BLaER1 treated with 17β-estradiol and CSF1 and Interleukin-3, amounts not matched to agents 10 nM and 100 nM (cell line): Measurements from ENCODE around the gene NES.
"Not testable (repeated sequence)": the region's sequence is repeated elsewhere in the genome, so short reads cannot be mapped to it uniquely, and the experiment has no call there.

ENCODE experiments used
- H3K27ac ChIP-seq, 11 experiments: shearing (Covaris generic); formaldehyde crosslinking; 2 replicates each; pipeline ENCODE4 v1.8.1; 2022
- H3K27me3 ChIP-seq, 11 experiments: shearing (Covaris generic); formaldehyde crosslinking; 2 replicates each; pipeline ENCODE4 v1.8.1; 2022
- H3K36me3 ChIP-seq, 11 experiments: shearing (Covaris generic); formaldehyde crosslinking; 2 replicates each; pipeline ENCODE4 v1.8.1; 2022
- H3K4me1 ChIP-seq, 10 experiments: shearing (Covaris generic); formaldehyde crosslinking; 2 replicates each; pipeline ENCODE4 v1.8.1; 2022
- H3K4me2 ChIP-seq, 11 experiments: shearing (Covaris generic); formaldehyde crosslinking; 2 replicates each; pipeline ENCODE4 v1.8.1; 2022
- H3K4me3 ChIP-seq, 10 experiments: shearing (Covaris generic); formaldehyde crosslinking; 2 replicates each; pipeline ENCODE4 v1.8.1; 2022
- H3K9ac ChIP-seq, 11 experiments: shearing (Covaris generic); formaldehyde crosslinking; 2 replicates each; pipeline ENCODE4 v1.8.1; 2022
- H3K9me3 ChIP-seq, 11 experiments: shearing (Covaris generic); formaldehyde crosslinking; replicated peaks in 1 of 11; 2 replicates each; pipeline ENCODE4 v1.8.1; 2022
- H4K20me1 ChIP-seq, 11 experiments: shearing (Covaris generic); formaldehyde crosslinking; 2 replicates each; pipeline ENCODE4 v1.8.1; 2022
- Cebpa-rat ChIP-seq, 11 experiments: shearing (Covaris generic); IDR thresholded peaks; 2 replicates each; pipeline ENCODE4 v1.8.1; 2022

NES gene

GRCh38 chr1:156638189-156638985 is 38.8 kb downstream of the NES start:
- H3K9ac ChIP-seq = no peak overlapping the region
- no peak overlapping the region for H3K4me2 ChIP-seq
- peaks cover 54 to 65% (median 57%) of the 10 kb centered on the region in 11 experiments for H3K27me3 ChIP-seq

DNA sequence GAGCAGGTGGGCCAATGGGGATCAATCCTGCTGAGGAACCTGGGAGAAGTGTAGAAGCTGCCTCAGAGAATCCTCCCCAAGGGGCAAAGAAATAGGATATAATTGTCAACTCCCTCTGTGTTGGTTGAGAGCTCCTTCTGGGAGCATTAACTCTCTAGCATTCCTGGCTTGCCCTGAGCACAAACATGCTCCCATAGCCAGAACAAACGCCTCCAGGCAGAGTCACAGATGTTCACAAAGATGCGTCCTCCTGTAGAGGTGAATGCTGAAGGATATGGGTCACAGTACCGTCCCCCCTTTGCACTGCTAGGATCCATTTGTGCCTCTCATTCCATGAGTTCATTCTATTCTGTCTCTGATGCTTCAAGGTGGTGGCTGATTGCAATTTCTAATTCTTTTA is 44.9 kb downstream of the NES start:
- Histone ChIP-seq H3K4me1 (peaks cover 4 to 22% (median 12%) of the 10 kb centered on the region in 10 experiments; a peak in 11 of 20 replicates), H3K4me2 (no peak overlapping the region), H3K27me3 (peaks cover 0 to 21% (median 4%) of the 10 kb centered on the region in 11 experiments; a peak in 7 of 22 replicates), H3K27ac (no peak overlapping the region), H3K36me3 (no peaks in the 10 kb centered on the region), H3K9ac (no peak overlapping the region), H3K4me3 (no peak overlapping the region), H4K20me1 (no peaks in the 10 kb centered on the region; a peak in 2 of 22 replicates), H3K9me3 (no peaks in the 10 kb centered on the region)
- no peak for TF ChIP-seq Cebpa-rat (IDR thresholded peaks at IDR 0.05)

More at GRCh38 chr1:156638189-156638985, 38.8 kb downstream of the NES start:
- Histone ChIP-seq H3K4me3 (no peak overlapping the region), H3K36me3 (no peaks in the 10 kb centered on the region), H3K27ac (no peak overlapping the region), H3K4me1 (peaks cover 6 to 25% (median 21%) of the 10 kb centered on the region in 10 experiments), H4K20me1 (peaks cover 0 to 48% (median 12%) of the 10 kb centered on the region in 11 experiments; a peak in 11 of 22 replicates), H3K9me3 (no peaks in the 10 kb centered on the region)
- TF ChIP-seq Cebpa-rat (IDR thresholded peaks at IDR 0.05) = no peak

DNA sequence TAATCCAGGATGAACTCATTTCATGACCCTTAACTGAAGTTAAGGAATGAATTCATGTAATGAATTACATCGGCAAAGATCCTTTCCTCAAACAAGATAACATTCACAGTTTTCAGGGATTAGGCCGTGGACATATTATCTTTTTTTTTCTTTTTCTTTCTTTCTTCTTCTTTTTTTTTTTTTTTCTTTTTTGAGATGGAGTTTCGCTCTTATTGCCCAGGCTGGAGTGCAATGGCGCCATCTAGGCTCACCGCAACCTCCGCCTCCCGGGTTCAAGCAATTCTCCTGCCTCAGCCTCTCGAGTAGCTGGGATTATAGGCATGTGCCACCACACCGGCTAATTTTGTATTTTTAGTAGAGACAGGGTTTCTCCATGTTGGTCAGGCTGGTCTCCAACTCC is 46.1 kb downstream of the NES start:
- H4K20me1 ChIP-seq, H3K4me3 ChIP-seq, H3K9me3 ChIP-seq, H3K27ac ChIP-seq, H3K36me3 ChIP-seq, H3K9ac ChIP-seq: not testable (repeated sequence)
- Histone ChIP-seq H3K4me1 (peaks cover 4 to 25% (median 14%) of the 10 kb centered on the region in 10 experiments; a peak in 13 of 20 replicates), H3K4me2 (peak overlapping the region in 2 of 11 experiments; percentile 6 to 16; a peak in 1 of 22 replicates), H3K27me3 (peaks cover 5 to 30% (median 13%) of the 10 kb centered on the region in 11 experiments)

DNA sequence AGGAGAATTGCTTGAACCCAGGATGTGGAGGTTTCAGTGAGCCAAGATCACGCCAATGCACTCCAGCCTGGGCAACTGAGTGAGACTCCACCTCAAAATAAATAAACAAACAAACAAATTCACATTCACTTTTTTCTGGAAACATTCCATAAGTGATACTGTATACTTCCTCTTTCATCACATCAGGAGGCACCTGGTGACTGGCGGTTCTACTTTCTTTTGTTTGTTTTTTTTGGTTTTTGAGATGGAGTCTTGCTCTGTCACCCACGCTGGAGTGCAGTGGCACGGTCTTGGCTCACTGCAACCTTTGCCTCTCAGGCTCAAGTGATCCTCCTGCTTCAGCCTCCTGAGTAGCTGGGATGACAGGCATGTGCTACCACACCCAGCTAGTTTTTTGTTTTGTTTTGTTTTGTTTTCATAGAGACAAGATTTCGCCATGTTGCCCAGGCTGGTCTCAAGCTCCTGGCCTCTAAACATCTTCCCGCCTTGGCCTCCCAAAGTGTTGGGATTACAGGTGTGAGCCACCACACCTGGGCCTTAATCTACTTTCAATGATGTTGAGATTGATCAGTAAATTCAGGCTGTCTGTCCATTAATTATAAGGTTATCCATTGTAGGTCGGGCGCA is 47.3 kb downstream of the NES start:
- no peak overlapping the region for H3K9ac ChIP-seq
- TF ChIP-seq Cebpa-rat (IDR thresholded peaks at IDR 0.05) = no peak
- H3K36me3 ChIP-seq = no peaks in the 10 kb centered on the region
- no peak overlapping the region for H3K27ac ChIP-seq
- peak overlapping the region in 7 of 11 experiments; percentile 12 to 48 (median 16); a peak in 9 of 22 replicates for H3K4me2 ChIP-seq
- H3K4me3 ChIP-seq = no peak overlapping the region
- peaks cover 18 to 39% (median 25%) of the 10 kb centered on the region in 11 experiments for H3K27me3 ChIP-seq
- H3K9me3 ChIP-seq = no peaks in the 10 kb centered on the region
- H3K4me1 ChIP-seq = peaks cover 11 to 32% (median 22%) of the 10 kb centered on the region in 10 experiments
- peaks cover 0 to 12% (median 8%) of the 10 kb centered on the region in 11 experiments; a peak in 12 of 22 replicates for H4K20me1 ChIP-seq

DNA sequence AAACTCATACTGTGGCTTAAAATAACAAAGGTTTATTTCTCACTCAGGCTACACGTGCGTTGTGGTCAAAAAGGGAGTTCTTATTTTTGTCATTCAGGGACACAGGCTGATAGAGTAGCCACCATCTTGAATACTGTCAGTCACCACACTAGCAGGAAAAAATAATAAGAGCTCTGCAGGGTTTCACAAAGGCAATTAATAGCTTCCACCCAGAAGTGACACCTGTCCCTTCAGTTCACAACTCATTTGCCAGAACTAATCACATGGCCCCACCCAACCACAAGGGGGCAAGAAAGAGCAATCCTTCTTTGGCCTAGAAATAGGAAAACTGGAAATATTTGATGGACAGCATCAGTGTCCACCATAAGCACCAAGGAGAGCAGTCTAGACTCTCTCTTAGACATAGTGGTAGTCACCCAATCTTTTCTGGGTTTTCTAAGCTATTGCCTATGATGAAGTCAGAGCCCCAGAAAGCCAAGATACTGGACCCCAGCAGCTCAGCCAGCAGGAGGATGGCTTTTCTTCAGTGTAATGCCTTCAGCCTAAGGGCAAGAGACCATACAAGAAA is 49.8 kb downstream of the NES start:
- Histone ChIP-seq H3K9me3 (no peaks in the 10 kb centered on the region), H3K4me1 (peaks cover 13 to 34% (median 25%) of the 10 kb centered on the region in 10 experiments), H3K4me3 (no peak overlapping the region), H3K36me3 (no peaks in the 10 kb centered on the region), H3K27me3 (peaks cover 43 to 60% (median 49%) of the 10 kb centered on the region in 11 experiments), H3K9ac (no peak overlapping the region), H3K27ac (no peak overlapping the region), H4K20me1 (peaks cover 0 to 31% (median 17%) of the 10 kb centered on the region in 11 experiments; a peak in 14 of 22 replicates), H3K4me2 (peak overlapping the region in 6 of 11 experiments; percentile 13 to 64 (median 46); a peak in 10 of 22 replicates)
- TF ChIP-seq Cebpa-rat (IDR thresholded peaks at IDR 0.05) = no peak

GRCh38 chr1:156626079-156626438 is 51.1 kb downstream of the NES start:
- Histone ChIP-seq H3K9ac (no peak overlapping the region), H3K27me3 (peaks cover 56 to 69% (median 63%) of the 10 kb centered on the region in 11 experiments), H3K4me2 (peak overlapping the region in 1 of 11 experiments; percentile 84; a peak in 2 of 22 replicates), H3K27ac (no peak overlapping the region), H3K4me3 (no peak overlapping the region), H3K9me3 (no peaks in the 10 kb centered on the region), H3K4me1 (peaks cover 13 to 34% (median 25%) of the 10 kb centered on the region in 10 experiments), H4K20me1 (peaks cover 0 to 32% (median 19%) of the 10 kb centered on the region in 11 experiments; a peak in 14 of 22 replicates), H3K36me3 (no peaks in the 10 kb centered on the region)
- TF ChIP-seq Cebpa-rat (IDR thresholded peaks at IDR 0.05) = no peak

GRCh38 chr1:156625436-156626078 is 51.6 kb downstream of the NES start:
- Histone ChIP-seq H3K27ac (no peak overlapping the region), H3K27me3 (peaks cover 61 to 69% (median 68%) of the 10 kb centered on the region in 11 experiments), H3K4me1 (peaks cover 8 to 34% (median 22%) of the 10 kb centered on the region in 10 experiments), H3K4me3 (peak overlapping the region in 9 of 10 experiments; percentile 21 to 53 (median 41); a peak in 14 of 20 replicates), H3K36me3 (no peaks in the 10 kb centered on the region), H3K9me3 (no peaks in the 10 kb centered on the region), H3K9ac (peak overlapping the region in 1 of 11 experiments; percentile 13; a peak in 1 of 22 replicates), H3K4me2 (peak overlapping the region; percentile 48 to 85 (median 65)), H4K20me1 (peaks cover 0 to 32% (median 19%) of the 10 kb centered on the region in 11 experiments; a peak in 14 of 22 replicates)
- no peak for TF ChIP-seq Cebpa-rat (IDR thresholded peaks at IDR 0.05)

- TF ChIP-seq Cebpa-rat (IDR thresholded peaks at IDR 0.05) = no peak
- H3K9me3 ChIP-seq = no peaks in the 10 kb centered on the region
- peak overlapping the region; percentile 30 to 60 (median 46); a peak in 15 of 20 replicates for H3K4me3 ChIP-seq
- no peaks in the 10 kb centered on the region for H3K36me3 ChIP-seq
- H3K4me2 ChIP-seq = peak overlapping the region; percentile 51 to 85 (median 72)
- peaks cover 68 to 75% (median 72%) of the 10 kb centered on the region in 11 experiments for H3K27me3 ChIP-seq
- H3K9ac ChIP-seq = peak overlapping the region in 1 of 11 experiments; percentile 13; a peak in 1 of 22 replicates
- peaks cover 0 to 33% (median 19%) of the 10 kb centered on the region in 11 experiments; a peak in 14 of 22 replicates for H4K20me1 ChIP-seq
- no peak overlapping the region for H3K27ac ChIP-seq
- peaks cover 8 to 29% (median 16%) of the 10 kb centered on the region in 10 experiments for H3K4me1 ChIP-seq
These were observed 52.3 kb downstream of the NES start for GRCh38 chr1:156624814-156625435.
